Measurements from ENCODE around the gene NCK2. TPM values are rescaled to one million over a fixed set of nuclear protein-coding genes. Genes with fewer than 3 reads are reported as not detected.

The NCK2 gene
- total RNA-seq, 1 experiment from 2014 or later: 26.7 TPM

GRCh38 chr2:105731511-105731910 lies 13.2 kb upstream of the NCK2 start:
- ChIA-PET CTCF (no interaction called here), POLR2A (no interaction called here), RAD21 (ENCODE audit: low non-redundant PET in 1 of 2, low total read pairs in 2 of 2, uncharacterized antibody in 2 of 2, unreplicated experiment in 2 of 2) (no interaction called here)
- intact Hi-C loops (cut with micrococcal nuclease): no loop called here
- no peak for ATAC-seq
- peaks cover 3% of the 10 kb centered on the region for H3K27me3 ChIP-seq (ENCODE audit: insufficient read depth, low read length)
- H3K36me3 ChIP-seq (ENCODE audit: control insufficient read depth in 1 of 2, insufficient read depth in 2 of 2, low read length in 2 of 2): no peaks in the 10 kb centered on the region
- no peaks in the 10 kb centered on the region for H3K79me2 ChIP-seq (ENCODE audit: insufficient read depth, low read length)
- H4K20me1 ChIP-seq (ENCODE audit: insufficient read depth): no peaks in the 10 kb centered on the region
- no peak overlapping the region for H3K9ac ChIP-seq (ENCODE audit: low read length)
- H3K9me2 ChIP-seq (ENCODE audit: insufficient read depth): no peaks in the 10 kb centered on the region
- H3K4me3 ChIP-seq (replicated peaks in 1 of 2; ENCODE audit: low read depth in 1 of 2, low read length in 2 of 2): no peak overlapping the region
- no TSS peak for BruUV-seq (replicated peaks)
- no peak overlapping the region for H3K4me2 ChIP-seq (ENCODE audit: low read length)
- TF ChIP-seq YY1 (IDR thresholded peaks at IDR 0.05; ENCODE audit: extremely low read depth, insufficient replicate concordance, low read depth, low read length) (no peak), ATF3 (IDR thresholded peaks at IDR 0.05) (no peak), CTCF (IDR thresholded peaks at IDR 0.05 in 2 of 3, conservative IDR thresholded peaks at IDR 0.05 in 1 of 3; ENCODE audit: borderline replicate concordance in 1 of 3, insufficient read depth in 1 of 3, low read depth in 2 of 3, low read length in 2 of 3) (no peak), JUND (IDR thresholded peaks at IDR 0.05) (no peak), SRF (IDR thresholded peaks at IDR 0.05; ENCODE audit: low read depth) (no peak), MAX (IDR thresholded peaks at IDR 0.05) (no peak), ZFX (IDR thresholded peaks at IDR 0.05) (no peak), ZBTB33 (IDR thresholded peaks at IDR 0.05; ENCODE audit: extremely low read depth, insufficient replicate concordance, low read length) (no peak), ZNF274 (IDR thresholded peaks at IDR 0.05; ENCODE audit: low read depth, low read length) (no peak), TCF7L2 (IDR thresholded peaks at IDR 0.05; ENCODE audit: borderline replicate concordance, extremely low read depth, insufficient read depth, insufficient read length) (no peak), EZH2 (IDR thresholded peaks at IDR 0.05) (no peak), RAD21 (IDR thresholded peaks at IDR 0.05; ENCODE audit: low read depth) (no peak), POLR2AphosphoS5 (IDR thresholded peaks at IDR 0.05; ENCODE audit: low read depth, low read length) (no peak), CBX3 (IDR thresholded peaks at IDR 0.05; ENCODE audit: low read depth) (no peak), FOSL1 (IDR thresholded peaks at IDR 0.05; ENCODE audit: low read depth) (no peak), CEBPB (IDR thresholded peaks at IDR 0.05; ENCODE audit: low read depth) (no peak), SP1 (IDR thresholded peaks at IDR 0.05; ENCODE audit: low read depth) (no peak), ELF1 (IDR thresholded peaks at IDR 0.05; ENCODE audit: borderline replicate concordance, low read depth) (no peak), REST (IDR thresholded peaks at IDR 0.05; ENCODE audit: low read depth) (no peak), EZH2phosphoT487 (IDR thresholded peaks at IDR 0.05; ENCODE audit: borderline replicate concordance) (no peak)
- H3K9me3 ChIP-seq (ENCODE audit: control insufficient read depth in 1 of 2, insufficient read depth in 1 of 2, low read depth in 1 of 2, low read length in 2 of 2): peaks cover 0 to 17% of the 10 kb centered on the region in 2 experiments; a peak in 1 of 4 replicates
- no peak for DNase-seq (ENCODE audit: low read depth, low spot score)
- no peak overlapping the region for H2AFZ ChIP-seq (ENCODE audit: low read depth, low read length, poor library complexity, severe bottlenecking)
- 0 out of 4 replicates have a peak, but pooled peaks cover 0 to 4% of the 10 kb centered on the region in 2 experiments for H3K4me1 ChIP-seq (ENCODE audit: control insufficient read depth in 1 of 2, insufficient read depth in 2 of 2, low read length in 2 of 2)
- no peak overlapping the region for H3K27ac ChIP-seq (ENCODE audit: low read depth, low read length)
